Renal pelvis (tissue), 4 donors: ENCODE measurements around the gene AP5Z1. TPM values are rescaled to one million over a fixed set of nuclear protein-coding genes. Genes with fewer than 3 reads are reported as not detected.
"Not testable (repeated sequence)": the region's sequence is repeated elsewhere in the genome, so short reads cannot be mapped to it uniquely, and the experiment has no call there.

ENCODE experiments used
- DNase-seq: peaks from one replicate; pipeline ENCODE4 v3.0.0-alpha.2; 2013
- polyA plus RNA-seq, 3 donors: library from polyadenylated mRNA; unstranded; fragments of 120-200 nt; gene quantifications; one replicate each; pipeline ENCODE4 v1.2.1, GENCODE V29; 2013; ENCODE audit not compliant: insufficient read length in 3 of 3

The AP5Z1 gene
- polyA plus RNA-seq, 3 donors: 23.0 to 31.6 (median 27.3) TPM

DNA sequence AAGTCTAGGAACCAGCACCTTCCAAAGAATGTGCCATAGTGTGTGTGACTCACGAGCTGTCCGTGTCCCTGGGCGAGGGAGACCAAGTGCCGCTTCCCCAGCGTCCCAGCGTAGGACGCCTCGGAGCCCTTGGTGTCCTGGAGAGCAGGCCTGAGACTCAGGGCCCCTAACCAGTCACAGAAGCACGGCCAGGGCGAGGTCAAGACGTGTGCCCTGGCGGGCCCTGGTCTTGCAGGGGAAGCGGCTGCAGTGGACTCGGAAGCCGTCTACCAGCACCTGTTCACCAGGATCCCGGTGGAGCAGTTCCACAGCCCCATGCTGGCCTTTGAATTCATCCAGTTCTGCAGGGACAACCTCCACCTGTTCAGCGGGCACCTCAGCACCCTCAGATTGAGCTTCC lies 10.6 kb downstream of the AP5Z1 start:
- DNase-seq: no peak

DNA sequence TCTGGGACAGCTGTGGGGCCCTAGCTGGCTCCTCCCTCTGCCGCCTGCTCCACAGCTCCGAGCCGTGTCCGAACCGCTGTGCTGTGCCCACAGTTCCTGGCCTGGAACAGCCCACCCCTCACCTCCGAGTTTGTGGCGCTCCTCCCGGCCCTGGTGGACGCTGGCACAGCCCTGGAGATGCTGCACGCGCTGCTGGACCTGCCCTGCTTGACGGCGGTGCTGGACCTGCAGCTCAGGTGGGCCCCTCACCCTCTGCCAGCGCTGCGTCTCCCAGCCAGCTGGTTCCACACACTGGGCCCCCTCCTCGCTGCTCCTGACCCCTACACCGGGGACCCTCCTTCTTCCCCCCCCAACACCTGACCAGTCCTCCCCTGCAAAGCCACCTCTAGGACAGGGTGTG lies 12.1 kb downstream of the AP5Z1 start:
- no peak for DNase-seq

DNA sequence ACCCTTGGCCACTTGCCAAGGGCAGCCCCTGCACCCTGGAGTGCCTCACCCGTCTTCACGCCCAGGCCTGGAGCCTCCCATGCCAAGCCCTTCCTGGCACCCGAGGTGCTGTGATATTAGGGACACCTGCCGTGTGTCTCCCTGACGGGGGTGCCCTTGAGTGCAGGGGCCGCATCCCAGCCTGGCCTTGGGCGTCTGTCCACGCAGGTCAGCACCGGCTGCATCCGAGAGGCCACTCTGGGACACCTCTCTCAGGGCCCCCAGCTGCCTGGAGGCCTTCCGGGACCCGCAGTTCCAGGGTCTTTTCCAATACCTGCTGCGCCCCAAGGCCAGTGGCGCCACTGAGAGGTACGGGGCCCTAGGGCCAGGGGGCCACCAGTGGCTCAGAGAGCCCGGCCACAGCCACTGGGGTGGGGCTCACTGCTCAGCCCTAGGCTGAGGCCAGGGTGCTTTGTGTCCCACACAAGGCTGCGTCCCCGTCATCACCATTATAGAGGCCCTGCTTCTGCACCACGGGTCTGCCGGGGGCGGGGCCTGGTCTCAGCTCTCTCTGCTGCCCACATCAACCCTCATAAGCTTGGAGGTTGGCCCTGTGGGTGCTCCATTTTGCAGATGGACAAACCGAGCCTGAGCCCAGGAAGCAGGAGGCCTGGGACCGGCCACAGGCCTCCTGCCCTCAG lies 12.7 kb downstream of the AP5Z1 start:
- no peak for DNase-seq

DNA sequence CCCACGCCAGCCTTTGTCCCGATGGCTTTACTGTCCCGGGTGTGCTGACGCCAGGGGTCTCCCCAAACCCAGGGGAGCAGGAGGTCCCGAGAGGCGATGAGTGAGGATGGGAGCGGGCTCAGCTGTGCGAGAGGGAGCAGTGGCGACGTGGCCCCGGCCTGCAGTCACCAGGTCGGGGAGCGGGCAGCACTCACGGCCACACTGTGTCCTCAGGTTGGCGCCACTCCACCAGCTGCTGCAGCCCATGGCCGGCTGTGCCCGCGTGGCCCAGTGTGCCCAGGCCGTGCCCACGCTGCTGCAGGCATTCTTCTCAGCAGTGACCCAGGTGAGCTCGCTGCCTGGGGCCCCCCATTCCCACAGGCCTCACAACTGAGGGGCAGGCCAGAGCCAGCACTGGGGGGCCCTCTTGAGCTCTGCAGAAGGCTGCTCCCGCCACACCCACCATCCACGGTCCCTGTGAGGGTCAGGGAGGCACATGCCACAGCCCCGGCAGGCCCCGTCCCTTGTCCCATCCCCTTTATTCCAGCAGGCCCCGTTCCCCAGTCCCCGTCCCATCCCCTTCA lies 13.3 kb downstream of the AP5Z1 start:
- DNase-seq: no peak

DNA sequence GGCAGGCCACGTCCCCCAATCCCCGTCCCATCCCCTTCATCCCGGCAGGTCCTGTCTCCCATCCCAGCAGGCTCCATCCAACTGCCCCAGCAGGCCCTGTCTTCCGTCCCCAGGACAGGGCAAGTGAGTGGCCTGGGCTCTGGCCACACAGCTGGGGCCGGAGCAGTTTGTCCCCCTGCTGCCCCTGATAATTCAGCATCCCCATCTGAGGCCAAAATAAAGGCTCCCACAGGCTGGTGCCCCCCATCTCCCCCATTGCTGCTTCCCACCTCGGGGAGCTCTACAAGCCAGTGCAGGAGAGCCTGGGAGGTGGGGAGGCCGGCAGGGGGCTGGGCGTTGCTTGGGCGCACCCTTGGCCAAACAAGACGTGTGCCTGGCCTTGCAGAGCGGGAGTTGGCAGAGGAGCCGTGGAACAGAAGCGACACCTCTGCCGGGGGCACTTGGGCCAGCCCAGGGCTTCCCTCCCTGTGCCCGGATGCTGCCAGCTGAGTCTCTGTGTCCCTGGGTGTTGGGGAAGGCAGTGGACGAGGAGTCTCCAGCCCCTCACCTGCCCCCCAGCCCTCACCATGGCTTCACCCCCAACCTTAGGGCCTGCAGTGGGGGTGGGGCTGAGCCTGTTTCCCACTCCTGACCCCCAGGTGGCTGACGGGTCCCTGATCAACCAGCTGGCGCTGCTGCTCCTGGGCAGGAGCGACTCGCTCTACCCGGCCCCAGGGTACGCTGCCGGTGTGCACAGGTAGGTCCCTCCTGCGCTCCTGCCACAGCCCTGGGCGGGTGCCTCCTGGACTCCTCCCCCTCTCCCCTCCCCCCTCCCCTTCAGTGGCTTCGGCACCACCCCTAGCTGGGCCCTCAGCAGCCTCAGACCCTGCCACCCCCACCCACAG lies 14.0 kb downstream of the AP5Z1 start:
- no peak for DNase-seq

DNA sequence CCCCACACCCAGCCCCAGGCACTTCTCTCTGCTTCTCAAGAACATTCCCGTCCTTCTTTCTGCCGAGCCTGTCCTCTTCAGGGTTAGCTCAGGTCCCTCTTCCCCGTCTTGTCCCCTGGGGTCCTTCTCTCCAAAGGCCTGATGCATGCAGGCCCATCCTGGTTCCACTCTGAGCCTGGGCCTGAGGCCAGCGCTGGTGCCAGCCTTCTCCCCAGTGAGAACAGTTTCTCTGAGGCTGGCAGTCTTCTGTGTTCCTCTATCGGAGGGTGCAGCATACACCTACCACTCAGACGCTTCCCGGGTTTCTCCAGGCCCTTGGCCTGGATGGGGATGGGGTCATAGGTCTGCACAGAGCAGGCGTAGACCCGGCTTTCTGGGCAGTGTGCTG lies 14.6 kb downstream of the AP5Z1 start:
- no peak for DNase-seq

DNA sequence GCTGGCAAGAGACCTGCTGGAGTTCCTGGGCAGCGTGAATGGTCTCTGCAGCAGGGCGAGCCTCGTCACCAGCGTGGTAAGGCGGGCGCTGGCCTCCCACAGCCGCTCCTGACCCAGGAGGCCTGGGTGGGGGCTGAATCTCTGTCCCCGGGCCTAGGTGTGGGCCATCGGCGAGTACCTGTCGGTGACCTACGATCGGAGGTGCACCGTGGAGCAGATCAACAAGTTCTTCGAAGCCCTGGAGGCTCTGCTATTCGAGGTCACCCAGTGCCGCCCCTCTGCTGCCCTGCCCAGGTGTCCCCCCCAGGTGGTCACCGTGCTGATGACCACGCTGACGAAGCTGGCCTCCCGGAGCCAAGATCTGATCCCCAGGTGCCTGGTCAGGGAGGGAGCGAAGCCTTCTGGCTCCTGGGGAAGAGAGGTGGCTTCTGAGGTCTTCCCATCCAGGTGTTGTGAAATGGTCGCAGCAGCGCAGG lies 15.1 kb downstream of the AP5Z1 start:
- DNase-seq: no peak

DNA sequence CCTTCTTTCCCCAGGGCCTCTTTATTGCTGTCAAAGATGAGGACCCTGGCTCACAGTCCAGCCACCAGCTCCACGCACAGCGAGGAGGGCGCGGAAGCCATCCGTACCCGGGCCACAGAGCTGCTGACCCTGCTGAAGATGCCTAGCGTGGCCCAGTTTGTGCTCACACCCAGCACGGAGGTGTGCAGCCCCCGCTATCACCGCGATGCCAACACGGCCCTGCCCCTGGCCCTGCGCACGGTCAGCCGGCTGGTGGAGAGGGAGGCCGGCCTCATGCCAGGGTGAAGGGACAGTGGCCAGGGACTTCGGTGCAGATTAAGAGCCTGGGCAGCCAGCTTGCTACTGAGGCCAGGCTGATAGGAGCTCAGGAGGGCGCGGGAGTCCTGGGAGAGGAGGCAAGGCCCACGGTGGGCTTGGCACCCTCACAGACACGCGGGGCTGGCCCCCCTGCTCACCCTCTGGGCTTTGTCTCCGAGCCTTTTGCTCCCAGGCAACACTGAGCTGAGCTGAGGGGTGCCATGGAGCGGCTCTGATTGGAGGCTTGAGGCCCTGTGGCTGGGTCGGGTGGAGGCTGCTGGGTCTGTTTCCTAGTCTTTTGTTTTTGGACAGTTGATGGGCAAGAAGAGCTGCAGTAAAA lies 15.8 kb downstream of the AP5Z1 start:
- DNase-seq: no peak

DNA sequence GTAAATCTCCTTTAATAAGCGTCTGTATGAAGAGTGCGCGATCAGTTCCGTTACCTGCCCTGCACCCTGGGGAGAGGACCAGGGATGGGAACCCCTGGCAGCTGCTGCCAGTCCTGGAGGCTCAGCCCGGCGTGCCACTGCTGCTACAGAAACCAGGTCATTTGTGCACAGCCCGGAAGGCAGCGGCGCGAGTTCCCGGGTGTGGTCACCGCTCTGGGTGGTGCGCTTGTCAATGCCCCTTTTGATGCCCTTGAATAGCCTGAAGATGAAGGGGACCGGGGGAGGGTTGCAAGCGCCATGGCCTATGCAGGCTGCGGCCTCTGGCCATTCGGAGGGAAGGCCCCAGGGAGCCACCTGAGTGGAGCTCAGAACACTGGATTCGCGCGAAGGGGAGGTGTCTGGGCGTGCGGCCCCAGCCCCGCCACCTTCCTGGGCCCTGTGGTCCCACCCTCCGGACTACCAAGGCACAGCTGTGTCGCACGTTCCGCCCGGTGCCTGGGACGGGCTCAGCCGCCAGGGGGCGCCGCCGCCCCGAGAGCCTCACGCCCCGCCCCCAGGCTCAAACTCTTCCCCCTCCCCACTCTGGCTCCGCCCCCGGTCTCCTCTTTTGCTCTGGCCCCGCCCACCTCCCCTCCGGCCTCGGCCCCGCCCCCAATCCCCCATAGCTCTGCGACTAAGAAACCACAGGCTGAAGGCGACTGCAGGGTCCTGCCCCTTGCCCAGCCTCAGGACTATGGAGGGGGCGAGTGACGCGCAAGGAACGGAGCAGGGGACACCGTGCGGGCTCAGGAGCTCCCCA lies 16.5 kb downstream of the AP5Z1 start:
- peak; percentile 80 for DNase-seq

DNA sequence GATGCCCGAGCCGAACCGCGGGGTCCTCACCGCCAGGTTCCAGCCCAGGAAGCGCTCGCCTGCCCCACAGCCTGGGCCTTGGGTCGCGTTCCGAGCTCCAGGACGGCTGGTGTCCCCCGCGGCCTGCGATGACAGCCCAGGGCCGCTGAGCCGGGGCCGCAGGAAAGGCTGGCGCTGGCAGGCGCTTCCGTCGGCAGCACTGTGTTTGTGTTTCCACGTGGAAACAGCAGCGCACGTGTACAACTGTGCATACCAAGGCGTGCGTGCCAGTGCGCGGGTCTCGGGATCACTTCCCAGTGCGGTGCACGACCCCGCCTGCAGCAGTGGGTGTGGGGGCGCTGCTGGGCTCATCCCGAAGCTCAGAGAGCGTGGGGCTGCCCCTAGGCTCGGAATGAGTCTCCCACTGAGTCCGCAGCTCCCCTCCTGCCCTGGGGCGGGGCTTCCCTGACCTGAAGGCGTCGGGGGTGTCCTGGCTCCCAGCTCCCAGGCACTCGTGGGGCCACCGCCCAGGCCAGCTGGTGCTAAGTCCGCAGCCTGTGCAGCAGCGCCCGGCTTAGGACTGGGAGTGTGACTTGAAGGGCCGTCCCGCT lies 17.2 kb downstream of the AP5Z1 start:
- no peak for DNase-seq

DNA sequence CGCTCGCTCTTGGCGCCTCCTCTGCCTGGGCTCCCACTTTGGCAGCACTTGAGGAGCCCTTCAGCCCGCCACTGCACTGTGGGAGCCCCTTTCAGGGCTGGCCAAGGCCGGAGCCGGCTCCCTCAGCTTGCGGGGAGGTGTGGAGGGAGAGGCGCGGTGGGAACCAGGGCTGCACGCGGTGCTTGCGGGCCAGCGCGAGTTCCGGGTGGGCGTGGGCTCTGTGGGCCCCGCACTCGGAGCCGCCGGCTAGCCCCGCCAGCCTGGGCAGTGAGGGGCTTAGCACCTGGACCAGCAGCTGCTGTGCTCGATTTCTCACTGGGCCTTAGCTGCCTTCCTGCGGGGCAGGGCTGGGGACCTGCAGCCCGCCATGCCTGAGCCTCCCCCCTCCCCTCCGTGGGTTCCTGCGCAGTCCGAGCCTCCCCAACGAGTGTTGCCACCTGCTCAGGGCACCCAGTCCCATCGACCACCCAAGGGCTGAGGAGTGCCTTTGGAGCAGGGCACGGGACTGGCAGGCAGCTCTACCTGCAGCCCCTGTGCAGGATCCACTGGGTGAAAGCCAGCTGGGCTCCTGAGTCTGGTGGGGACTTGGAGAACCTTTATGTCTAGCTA lies 18.1 kb downstream of the AP5Z1 start:
- not testable (repeated sequence) for DNase-seq

DNA sequence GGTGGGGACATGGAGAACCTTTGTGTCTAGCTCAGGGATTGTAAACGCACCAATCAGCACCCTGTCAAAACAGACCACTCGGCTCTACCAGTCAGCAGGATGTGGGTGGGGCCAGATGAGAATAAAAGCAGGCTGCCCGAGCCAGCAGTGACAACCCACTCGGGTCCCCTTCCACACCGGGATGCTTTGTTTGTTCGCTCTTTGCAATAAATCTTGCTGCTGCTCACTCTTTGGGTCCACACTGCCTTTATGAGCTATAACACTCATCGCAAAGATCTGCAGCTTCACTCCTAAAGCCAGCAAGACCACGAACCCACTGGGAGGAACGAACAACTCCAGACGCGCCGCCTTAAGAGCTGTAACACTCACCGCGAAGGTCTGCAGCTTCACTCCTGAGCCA lies 18.7 kb downstream of the AP5Z1 start:
- DNase-seq: not testable (repeated sequence)

DNA sequence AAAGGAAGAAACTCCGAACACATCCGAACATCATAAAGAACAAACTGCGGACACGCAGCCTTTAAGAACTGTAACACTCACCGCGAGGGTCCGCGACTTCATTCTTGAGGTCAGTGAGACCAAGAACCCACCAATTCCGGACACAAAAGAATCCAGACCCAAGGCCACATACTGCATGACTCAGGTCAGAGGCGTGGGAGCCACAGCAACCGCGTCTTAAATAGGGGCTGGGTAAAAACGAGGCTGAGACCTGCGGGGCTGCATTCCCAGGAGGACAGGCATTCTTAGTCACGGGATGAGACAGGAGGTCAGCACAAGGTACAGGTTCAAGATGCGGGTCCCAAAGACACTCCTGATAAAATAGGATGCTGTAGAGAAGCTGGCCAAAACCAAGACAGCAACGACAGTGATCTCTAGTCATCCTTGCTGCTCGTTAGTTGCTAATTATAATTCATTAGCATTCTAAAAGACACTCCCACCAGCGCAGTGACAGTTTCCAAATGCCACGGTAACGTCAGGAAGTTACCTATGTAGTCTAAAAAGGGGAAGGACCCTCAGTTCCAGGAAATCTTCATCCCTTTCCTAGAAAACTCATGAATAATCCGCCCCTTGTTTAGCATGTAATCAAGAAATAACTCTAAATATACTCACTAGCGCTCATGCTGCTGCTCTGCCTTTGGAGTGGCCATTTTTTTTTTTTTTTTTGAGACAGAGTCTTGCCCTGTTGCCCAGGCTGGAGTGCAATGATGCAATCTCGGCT lies 19.3 kb downstream of the AP5Z1 start:
- no peak for DNase-seq

DNA sequence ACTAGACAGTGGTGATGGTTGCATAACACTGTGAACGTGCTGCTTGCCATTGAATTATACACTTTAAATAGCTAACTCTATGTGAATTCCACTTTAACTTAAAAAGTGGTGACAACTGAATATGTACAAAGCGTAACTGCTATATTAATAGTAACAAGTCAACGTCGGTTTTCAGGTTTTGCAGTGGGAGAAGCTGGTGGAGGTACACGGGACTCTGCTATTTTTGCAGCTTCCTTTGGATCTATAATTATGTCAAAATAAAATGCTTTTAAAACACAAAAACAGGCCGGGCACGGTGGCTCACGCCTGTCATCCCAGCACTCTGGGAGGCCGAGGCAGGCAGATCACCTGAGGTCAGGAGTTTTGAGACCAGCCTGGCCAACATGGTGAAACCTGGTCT lies 21.0 kb downstream of the AP5Z1 start:
- no peak for DNase-seq

DNA sequence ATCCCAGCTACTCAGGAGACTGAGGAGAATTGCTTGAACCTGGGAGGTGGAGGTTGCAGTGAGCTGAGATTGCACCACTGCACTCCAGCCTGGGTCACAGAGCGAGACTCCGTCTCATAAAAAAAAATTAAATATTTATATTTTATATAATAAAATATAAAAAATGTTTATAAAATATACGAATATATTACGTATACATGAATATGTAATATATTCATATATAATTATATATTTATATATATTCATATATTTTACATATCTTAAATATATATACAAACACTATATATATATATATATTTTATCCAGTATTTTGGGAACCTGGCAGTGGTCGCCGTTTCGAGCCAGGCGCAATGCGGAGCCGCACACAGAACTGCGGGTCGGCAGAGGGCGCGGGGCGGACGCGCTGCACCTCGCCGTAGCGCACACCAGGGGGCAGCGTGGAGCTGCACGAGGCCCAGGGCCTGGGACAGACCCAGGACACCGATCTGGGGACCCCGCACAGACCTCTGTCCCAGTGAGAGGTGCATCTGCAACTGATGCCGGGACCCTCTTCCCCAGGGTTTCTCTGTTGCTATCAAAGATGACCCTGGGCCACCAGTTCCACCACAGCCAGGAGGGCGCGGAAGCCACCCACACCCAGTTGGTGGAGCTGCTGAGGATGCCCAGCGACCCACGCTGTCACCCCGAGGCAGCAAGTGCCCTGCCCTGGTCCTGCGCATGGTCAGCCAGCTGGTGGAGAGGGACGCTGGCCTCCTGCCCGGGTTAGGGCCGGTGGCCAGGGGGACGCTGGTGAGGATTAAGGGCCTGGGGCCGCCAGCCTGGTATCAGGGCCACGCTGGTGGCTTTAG lies 22.7 kb downstream of the AP5Z1 start:
- no peak for DNase-seq

DNA sequence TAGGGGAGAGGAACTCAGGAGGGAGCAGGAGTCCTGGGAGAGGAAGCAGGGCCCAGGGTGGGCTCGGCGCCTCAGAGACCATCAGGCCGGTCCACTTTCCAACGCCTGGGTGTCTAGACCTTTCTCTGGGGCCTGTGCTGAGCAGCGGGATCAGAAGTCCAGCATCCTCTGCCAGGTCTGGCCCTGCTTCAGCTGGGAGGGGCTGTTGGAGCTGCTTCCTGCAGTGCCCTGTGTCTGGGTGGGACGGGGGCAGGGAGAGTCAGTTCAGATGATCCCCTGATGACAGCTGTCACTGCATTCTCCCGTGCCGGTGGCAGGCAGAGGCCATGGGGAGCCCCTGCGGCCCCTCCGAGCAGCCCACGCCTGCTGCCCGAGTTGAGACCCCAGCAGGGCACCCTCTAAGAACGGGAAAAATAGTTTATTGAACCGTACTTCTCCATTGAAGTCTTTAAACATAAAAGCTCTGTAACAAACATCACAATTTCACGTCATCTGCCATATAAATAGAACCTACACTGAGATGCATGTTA lies 23.3 kb downstream of the AP5Z1 start:
- DNase-seq: no peak

DNA sequence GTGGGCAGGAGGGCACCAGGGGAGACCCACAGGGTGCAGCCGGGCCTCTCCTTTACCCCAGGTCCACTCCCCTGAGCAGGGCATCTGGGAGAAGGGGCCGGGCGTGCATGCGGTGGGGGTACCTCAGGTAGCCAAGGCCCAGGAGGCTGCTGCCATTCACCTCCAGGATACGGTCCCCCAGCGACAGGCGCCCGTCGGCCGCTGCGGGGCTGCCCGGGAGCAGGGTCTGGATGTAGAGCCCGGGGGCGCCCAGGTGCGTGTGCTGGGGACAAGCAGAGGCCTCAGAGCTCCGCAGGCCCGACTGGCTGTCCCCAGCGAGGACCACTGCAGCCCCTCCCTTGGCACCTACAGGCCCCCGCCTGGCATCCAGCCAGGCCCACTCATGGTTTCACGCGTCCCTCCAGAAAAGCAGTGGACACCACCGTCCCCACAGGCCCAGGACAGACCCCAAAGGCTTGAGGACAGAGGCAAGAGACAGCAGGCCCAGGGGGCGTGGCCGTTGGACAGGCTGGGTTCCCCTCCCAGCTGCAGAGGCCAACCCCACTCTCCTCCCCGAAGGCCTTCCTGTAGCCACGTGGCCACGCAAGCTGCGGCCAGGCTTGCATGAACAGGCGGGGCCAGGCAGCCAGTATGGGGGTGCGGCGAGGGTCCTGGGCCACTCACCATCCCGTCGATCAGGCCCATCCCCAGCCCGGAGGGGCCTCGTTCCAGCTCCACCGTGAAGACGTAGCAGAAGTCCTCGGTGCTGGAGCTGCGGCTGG lies 24.3 kb downstream of the AP5Z1 start:
- no peak for DNase-seq

DNA sequence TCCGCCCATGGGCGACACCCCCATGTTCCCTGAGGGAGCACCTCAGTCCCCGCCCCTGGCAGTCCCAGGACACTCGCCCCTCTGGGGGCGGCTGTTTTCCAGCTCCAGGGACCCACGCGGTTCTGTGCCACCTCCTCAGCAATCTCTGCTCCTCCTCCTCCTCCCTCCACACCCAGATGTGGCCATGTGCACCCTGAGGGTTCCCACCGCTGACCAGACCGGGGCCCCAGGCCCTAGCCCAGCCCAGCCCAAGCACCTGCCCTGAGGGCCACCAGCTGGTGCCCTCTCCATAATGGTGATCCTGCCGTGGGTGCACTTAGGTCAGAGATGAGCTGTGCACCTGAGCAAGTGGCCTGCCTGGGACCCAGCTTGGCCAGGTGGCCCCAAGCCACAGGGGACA lies 25.1 kb downstream of the AP5Z1 start:
- no peak for DNase-seq
